Retinal pigment epithelial cell (primary cell): ENCODE results near the gene ADAMTS17.

Experiments used
- DNase-seq: peaks from one replicate; pipeline ENCODE4 v3.0.0-alpha.2; 2010; ENCODE audit warnings: low read depth
- H3K4me3 ChIP-seq: 2 replicates; pipeline ENCODE4 v1.5.1; 2011; ENCODE audit warnings: mild to moderate bottlenecking, low read length, control low read depth, moderate library complexity
- TF ChIP-seq, protein P1 (sequence below): conservative IDR thresholded peaks from 2 replicates; pipeline ENCODE4 v1.5.1; 2011; ENCODE audit warnings: low read depth, low read length, control low read depth, inconsistent platforms

ADAMTS17 gene

DNA sequence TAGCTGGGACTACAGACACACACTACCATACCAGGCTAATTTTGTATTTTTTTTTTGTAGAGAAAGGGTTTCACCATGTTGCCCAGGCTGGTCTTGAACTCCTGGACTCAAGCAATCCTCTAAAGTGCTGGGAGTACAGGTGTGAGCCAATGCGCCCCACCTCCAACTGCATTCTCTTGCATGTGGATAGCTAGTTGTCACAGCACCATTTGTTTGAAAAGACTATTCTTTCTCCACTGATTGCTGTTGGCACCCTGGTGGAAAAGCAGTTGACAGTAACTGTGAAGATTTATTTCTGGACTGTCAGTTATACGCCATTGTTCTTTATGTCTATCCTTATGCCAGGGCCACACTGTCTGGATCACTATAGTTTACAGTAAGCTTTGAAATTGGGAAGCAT lies 303.9 kb downstream of the ADAMTS17 start:
- no peak for DNase-seq
- TF ChIP-seq, protein P1, sequence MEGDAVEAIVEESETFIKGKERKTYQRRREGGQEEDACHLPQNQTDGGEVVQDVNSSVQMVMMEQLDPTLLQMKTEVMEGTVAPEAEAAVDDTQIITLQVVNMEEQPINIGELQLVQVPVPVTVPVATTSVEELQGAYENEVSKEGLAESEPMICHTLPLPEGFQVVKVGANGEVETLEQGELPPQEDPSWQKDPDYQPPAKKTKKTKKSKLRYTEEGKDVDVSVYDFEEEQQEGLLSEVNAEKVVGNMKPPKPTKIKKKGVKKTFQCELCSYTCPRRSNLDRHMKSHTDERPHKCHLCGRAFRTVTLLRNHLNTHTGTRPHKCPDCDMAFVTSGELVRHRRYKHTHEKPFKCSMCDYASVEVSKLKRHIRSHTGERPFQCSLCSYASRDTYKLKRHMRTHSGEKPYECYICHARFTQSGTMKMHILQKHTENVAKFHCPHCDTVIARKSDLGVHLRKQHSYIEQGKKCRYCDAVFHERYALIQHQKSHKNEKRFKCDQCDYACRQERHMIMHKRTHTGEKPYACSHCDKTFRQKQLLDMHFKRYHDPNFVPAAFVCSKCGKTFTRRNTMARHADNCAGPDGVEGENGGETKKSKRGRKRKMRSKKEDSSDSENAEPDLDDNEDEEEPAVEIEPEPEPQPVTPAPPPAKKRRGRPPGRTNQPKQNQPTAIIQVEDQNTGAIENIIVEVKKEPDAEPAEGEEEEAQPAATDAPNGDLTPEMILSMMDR, result no peak

DNA sequence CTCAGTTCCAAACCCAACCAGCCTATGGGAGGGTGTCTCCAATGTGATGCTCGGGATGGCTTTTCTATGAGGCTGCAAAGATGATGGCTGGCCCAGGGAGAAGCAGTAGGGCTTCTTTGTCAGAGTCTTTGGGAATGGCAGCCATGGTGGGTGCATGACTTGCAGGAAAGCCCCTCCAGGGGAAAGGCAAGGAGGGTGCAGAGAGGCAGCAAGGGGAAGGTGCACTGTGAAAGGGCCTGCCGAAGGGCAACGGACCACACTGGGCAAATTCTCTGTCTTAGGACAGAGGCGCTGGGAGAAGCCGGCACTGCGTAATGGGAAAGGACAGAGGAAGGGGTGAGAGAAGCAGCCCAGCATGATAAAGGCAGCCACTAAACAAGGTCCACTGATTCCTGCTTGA lies 305.8 kb downstream of the ADAMTS17 start:
- no peak for DNase-seq
- TF ChIP-seq, protein P1, result no peak
- no peak overlapping the region for H3K4me3 ChIP-seq

More for the DNA sequence above, 303.9 kb downstream of the ADAMTS17 start:
- no peak overlapping the region for H3K4me3 ChIP-seq

DNA sequence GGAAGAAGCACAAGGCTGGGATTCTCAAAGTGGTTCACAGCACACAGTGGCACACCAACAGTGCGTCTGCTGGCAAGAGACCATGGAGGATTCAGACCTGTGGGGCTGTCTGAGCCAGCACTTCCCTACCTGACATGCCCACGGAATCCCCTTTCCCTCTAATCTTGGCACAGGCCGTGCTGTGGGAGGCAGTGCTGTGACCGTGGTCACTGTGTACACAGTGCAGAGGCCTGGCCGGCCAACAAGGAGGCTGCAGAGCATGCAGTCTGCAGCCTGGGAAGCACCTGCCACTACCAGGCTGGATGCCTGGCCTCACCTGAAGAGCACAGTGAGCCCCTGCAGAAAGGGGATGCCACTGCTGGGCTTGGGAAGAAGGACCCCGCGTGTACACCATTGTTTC lies 307.6 kb downstream of the ADAMTS17 start:
- H3K4me3 ChIP-seq, result no peak overlapping the region
- DNase-seq, result no peak
- TF ChIP-seq, protein P1, result no peak

DNA sequence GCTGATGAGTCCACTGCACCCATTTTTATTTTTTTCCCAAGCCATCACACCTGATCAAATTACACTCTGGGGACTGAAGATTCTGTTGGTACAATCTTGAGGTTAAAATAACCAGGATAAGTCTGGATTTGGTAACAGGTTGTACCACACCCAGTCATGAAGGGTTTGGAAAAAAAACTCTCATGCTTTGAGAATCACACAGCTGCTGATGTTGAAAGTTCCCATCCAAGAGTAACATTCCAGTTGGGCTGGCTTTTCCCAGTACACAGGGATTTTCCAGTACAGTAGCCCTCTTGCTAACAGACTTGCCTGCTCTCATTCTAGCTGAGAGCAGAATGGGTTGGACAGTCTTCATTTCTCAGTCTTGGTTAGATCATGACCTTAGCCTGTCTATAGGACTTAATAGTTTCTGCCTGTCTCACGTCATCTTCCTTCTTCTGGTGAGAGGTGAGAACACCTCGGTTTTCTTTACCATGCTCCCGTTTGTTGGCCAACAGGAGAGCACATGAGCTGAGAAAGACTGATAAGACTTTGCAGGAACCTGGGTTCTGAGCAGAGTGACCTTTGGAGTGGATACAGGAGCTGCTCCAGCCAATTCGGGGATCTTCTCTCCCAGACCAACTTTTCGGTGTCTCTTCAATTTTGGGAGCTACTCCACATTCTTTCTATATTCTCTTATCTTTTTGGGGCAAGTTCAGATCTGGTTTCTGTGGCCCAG lies 308.5 kb downstream of the ADAMTS17 start:
- no peak for DNase-seq
- TF ChIP-seq, protein P1, result no peak
- no peak overlapping the region for H3K4me3 ChIP-seq

DNA sequence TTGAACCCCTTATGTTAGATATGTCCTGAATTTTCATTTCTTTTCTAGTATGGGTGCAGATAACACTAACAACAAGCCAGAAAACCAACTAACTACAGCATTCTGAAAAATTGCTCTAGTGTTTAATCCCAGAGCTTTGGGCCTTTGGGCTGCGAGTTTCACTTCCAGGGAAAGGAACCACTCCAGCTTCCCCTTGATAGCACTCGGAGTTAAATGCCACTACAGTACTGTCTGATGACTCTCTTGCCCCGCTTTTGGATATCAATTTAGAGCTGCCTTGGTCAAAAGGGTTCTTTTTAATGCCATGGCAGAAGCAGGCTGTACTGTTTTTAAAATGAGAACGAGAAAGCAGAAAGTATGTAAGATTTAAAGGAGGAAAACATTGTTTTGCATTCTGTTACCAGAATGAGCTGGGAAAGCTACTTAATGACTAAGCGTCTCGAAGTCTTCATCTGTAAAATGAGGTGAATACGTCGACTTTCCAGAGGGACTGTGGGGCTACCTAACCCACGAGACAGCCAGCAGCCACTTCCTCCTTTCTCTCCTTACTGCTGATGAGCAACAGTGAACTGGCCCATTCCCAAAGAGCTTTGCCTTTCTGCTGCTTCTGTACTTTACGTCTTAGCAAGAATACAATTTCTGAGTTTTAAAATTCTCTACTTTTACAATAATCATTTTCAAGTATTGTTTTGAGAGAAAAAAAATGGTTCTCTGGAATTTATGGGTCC lies 309.3 kb downstream of the ADAMTS17 start:
- H3K4me3 ChIP-seq, result no peak overlapping the region
- TF ChIP-seq, protein P1, result no peak
- no peak for DNase-seq

DNA sequence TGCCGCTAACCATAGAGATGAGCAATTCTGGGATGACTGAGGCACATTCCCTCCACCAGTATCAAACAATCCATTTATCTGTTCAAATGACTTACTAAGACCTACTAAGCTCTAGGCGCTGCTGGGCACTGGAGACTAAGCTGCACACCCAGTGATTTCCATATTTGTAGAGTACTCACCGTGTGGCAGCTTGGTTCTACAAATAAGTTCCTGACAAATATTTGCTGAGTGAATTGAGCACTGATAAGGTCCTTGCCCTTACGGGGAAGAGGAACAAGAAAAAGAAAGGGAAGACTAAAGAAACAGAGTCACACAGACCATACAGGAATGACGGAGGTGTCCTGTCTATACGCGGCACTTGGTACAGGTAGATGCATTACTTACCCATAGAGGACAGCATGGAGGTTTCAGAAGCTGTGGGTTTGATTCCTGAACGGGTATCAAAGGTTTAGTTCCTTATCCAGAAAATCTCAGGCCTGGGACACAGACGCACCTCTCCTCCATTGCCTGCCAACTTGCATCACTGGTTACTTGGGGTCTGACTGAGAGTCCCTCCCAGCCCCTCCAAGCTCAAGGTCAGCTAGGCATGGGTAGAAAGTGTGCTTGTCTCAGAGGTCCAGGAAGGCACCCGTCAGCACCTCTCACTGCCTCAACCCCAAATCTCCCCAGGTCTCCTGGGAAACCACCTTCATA lies 310.0 kb downstream of the ADAMTS17 start:
- no peak overlapping the region for H3K4me3 ChIP-seq
- DNase-seq, result no peak
- TF ChIP-seq, protein P1, result no peak
